ENCODE measurements around the gene ITGA11. TPM values are rescaled to one million over a fixed set of nuclear protein-coding genes. Genes with fewer than 3 reads are reported as not detected.

ITGA11 gene
- total RNA-seq, 1 experiment from 2014 or later, result 0.70 TPM

- H3K4me2 ChIP-seq, result no peak overlapping the region
- DNase-seq, result no peak
- H2AFZ ChIP-seq, result no peak overlapping the region
- H3K27me3 ChIP-seq (ENCODE audit: insufficient read depth, low read depth), result peaks cover 13% of the 10 kb centered on the region; the same call in 1 of the 2 replicates
- H3K9me3 ChIP-seq (ENCODE audit: insufficient read depth, low read depth), result no peaks in the 10 kb centered on the region
- POLR2A ChIA-PET (ENCODE audit: unreplicated experiment), result no interaction called here
- H3K4me1 ChIP-seq (replicated peaks; ENCODE audit: insufficient read depth), result no peaks in the 10 kb centered on the region
- no peak overlapping the region for H3K27ac ChIP-seq
- TF ChIP-seq CTCF (conservative IDR thresholded peaks at IDR 0.05), result no peak
- no peak for TF ChIP-seq EZH2 (IDR thresholded peaks at IDR 0.05; ENCODE audit: low read depth)
- H3F3A ChIP-seq (ENCODE audit: insufficient read depth, low read depth), result no peaks in the 10 kb centered on the region
- no peaks in the 10 kb centered on the region for H3K36me3 ChIP-seq (ENCODE audit: low read depth)
- no peaks in the 10 kb centered on the region for H4K20me1 ChIP-seq (ENCODE audit: insufficient read depth)
- no peaks in the 10 kb centered on the region for H3K79me2 ChIP-seq (ENCODE audit: low read depth)
- no TSS peak for BruUV-seq (replicated peaks)
- CTCF ChIA-PET, result no interaction called here
- H3K4me3 ChIP-seq, result no peak overlapping the region
- H3K9me2 ChIP-seq (ENCODE audit: insufficient read depth), result no peaks in the 10 kb centered on the region
- intact Hi-C loops (cut with micrococcal nuclease; ENCODE audit: unreplicated experiment), result no loop called here
Observed at GRCh38 chr15:68465861-68466560, 34.0 kb upstream of the ITGA11 start.

- no TSS peak for BruUV-seq (replicated peaks)
- H3K4me2 ChIP-seq, result no peak overlapping the region
Observed at GRCh38 chr15:68464448-68465090, 32.6 kb upstream of the ITGA11 start.

GRCh38 chr15:68463996-68464395 is 32.0 kb upstream of the ITGA11 start:
- Histone ChIP-seq H3K27me3 (ENCODE audit: insufficient read depth, low read depth) (peaks cover 13% of the 10 kb centered on the region; the same call in 1 of the 2 replicates), H3K4me3 (no peak overlapping the region), H3K27ac (no peak overlapping the region), H3K4me2 (no peak overlapping the region), H3K4me1 (replicated peaks; ENCODE audit: insufficient read depth) (no peaks in the 10 kb centered on the region), H3K79me2 (ENCODE audit: low read depth) (no peaks in the 10 kb centered on the region), H3K36me3 (ENCODE audit: low read depth) (no peaks in the 10 kb centered on the region), H2AFZ (no peak overlapping the region), H3K9me3 (ENCODE audit: insufficient read depth, low read depth) (no peaks in the 10 kb centered on the region), H3K9me2 (ENCODE audit: insufficient read depth) (no peaks in the 10 kb centered on the region), H3F3A (ENCODE audit: insufficient read depth, low read depth) (no peaks in the 10 kb centered on the region), H4K20me1 (ENCODE audit: insufficient read depth) (no peaks in the 10 kb centered on the region)
- BruUV-seq (replicated peaks), result no TSS peak
- intact Hi-C loops (cut with micrococcal nuclease; ENCODE audit: unreplicated experiment), result no loop called here
- DNase-seq, result no peak
- TF ChIP-seq EZH2 (IDR thresholded peaks at IDR 0.05; ENCODE audit: low read depth) (no peak), CTCF (conservative IDR thresholded peaks at IDR 0.05) (no peak)
- ChIA-PET CTCF (no interaction called here), POLR2A (ENCODE audit: unreplicated experiment) (no interaction called here)

More at GRCh38 chr15:68464448-68465090, 32.6 kb upstream of the ITGA11 start:
- no peak overlapping the region for H3K27ac ChIP-seq
- H3K9me2 ChIP-seq (ENCODE audit: insufficient read depth), result no peaks in the 10 kb centered on the region
- H3K9me3 ChIP-seq (ENCODE audit: insufficient read depth, low read depth), result no peaks in the 10 kb centered on the region
- POLR2A ChIA-PET (ENCODE audit: unreplicated experiment), result no interaction called here
- no peaks in the 10 kb centered on the region for H4K20me1 ChIP-seq (ENCODE audit: insufficient read depth)
- no peaks in the 10 kb centered on the region for H3K4me1 ChIP-seq (replicated peaks; ENCODE audit: insufficient read depth)
- DNase-seq, result no peak
- H3F3A ChIP-seq (ENCODE audit: insufficient read depth, low read depth), result no peaks in the 10 kb centered on the region
- H3K4me3 ChIP-seq, result no peak overlapping the region
- H3K36me3 ChIP-seq (ENCODE audit: low read depth), result no peaks in the 10 kb centered on the region
- intact Hi-C loops (cut with micrococcal nuclease; ENCODE audit: unreplicated experiment), result no loop called here
- no peak for TF ChIP-seq CTCF (conservative IDR thresholded peaks at IDR 0.05)
- TF ChIP-seq EZH2 (IDR thresholded peaks at IDR 0.05; ENCODE audit: low read depth), result no peak
- H2AFZ ChIP-seq, result no peak overlapping the region
- CTCF ChIA-PET, result no interaction called here
- no peaks in the 10 kb centered on the region for H3K79me2 ChIP-seq (ENCODE audit: low read depth)
- peaks cover 13% of the 10 kb centered on the region; the same call in 1 of the 2 replicates for H3K27me3 ChIP-seq (ENCODE audit: insufficient read depth, low read depth)

Data from PC-9 (cell line).